ENCODE results near the gene MED27.

MED27 gene

GRCh38 chr9:131824155-131824594 is 255.5 kb downstream of the MED27 start:
- no peaks in the 10 kb centered on the region for H3K4me1 ChIP-seq (ENCODE audit: insufficient read depth, low read length, poor library complexity, severe bottlenecking)
- H3K9me2 ChIP-seq (replicated peaks; ENCODE audit: low read depth, low read length) = no peaks in the 10 kb centered on the region
- no peak overlapping the region for H3K9ac ChIP-seq (ENCODE audit: low read depth, low read length, poor library complexity, severe bottlenecking)
- no peak for TF ChIP-seq EZH2phosphoT487 (IDR thresholded peaks at IDR 0.05; ENCODE audit: borderline replicate concordance)
- no peak for TF ChIP-seq CTCF (conservative IDR thresholded peaks at IDR 0.05; ENCODE audit: low read length)
- no peaks in the 10 kb centered on the region for H3K9me3 ChIP-seq (ENCODE audit: insufficient read depth, low read depth, low read length)
- no peaks in the 10 kb centered on the region for H4K20me1 ChIP-seq (ENCODE audit: insufficient read depth, low read length, poor library complexity, severe bottlenecking)
- H3F3A ChIP-seq (ENCODE audit: low read depth) = no peaks in the 10 kb centered on the region
- no peaks in the 10 kb centered on the region for H3K79me2 ChIP-seq (ENCODE audit: insufficient read depth, low read length)
- no peak overlapping the region for H2AFZ ChIP-seq (ENCODE audit: low read length)
- H3K4me2 ChIP-seq (ENCODE audit: low read depth, low read length, poor library complexity, severe bottlenecking) = no peak overlapping the region
- no peaks in the 10 kb centered on the region for H3K27me3 ChIP-seq (ENCODE audit: insufficient read depth, low read length, poor library complexity, severe bottlenecking)
- no peak overlapping the region for H3K4me3 ChIP-seq (ENCODE audit: low read length, poor library complexity, severe bottlenecking)
- H3K36me3 ChIP-seq (ENCODE audit: insufficient read depth, low read length) = no peaks in the 10 kb centered on the region

GRCh38 chr9:131823701-131824146 is 255.9 kb downstream of the MED27 start:
- H3K4me2 ChIP-seq (ENCODE audit: low read depth, low read length, poor library complexity, severe bottlenecking) = no peak overlapping the region
- H3K9ac ChIP-seq (ENCODE audit: low read depth, low read length, poor library complexity, severe bottlenecking) = no peak overlapping the region
- H3K9me2 ChIP-seq (replicated peaks; ENCODE audit: low read depth, low read length) = no peaks in the 10 kb centered on the region
- no peaks in the 10 kb centered on the region for H3K27me3 ChIP-seq (ENCODE audit: insufficient read depth, low read length, poor library complexity, severe bottlenecking)
- no peak overlapping the region for H2AFZ ChIP-seq (ENCODE audit: low read length)
- H3K4me1 ChIP-seq (ENCODE audit: insufficient read depth, low read length, poor library complexity, severe bottlenecking) = no peaks in the 10 kb centered on the region
- no peaks in the 10 kb centered on the region for H3F3A ChIP-seq (ENCODE audit: low read depth)
- TF ChIP-seq CTCF (conservative IDR thresholded peaks at IDR 0.05; ENCODE audit: low read length) = no peak
- no peak overlapping the region for H3K4me3 ChIP-seq (ENCODE audit: low read length, poor library complexity, severe bottlenecking)
- no peaks in the 10 kb centered on the region for H4K20me1 ChIP-seq (ENCODE audit: insufficient read depth, low read length, poor library complexity, severe bottlenecking)
- H3K9me3 ChIP-seq (ENCODE audit: insufficient read depth, low read depth, low read length) = no peaks in the 10 kb centered on the region
- H3K79me2 ChIP-seq (ENCODE audit: insufficient read depth, low read length) = no peaks in the 10 kb centered on the region
- no peaks in the 10 kb centered on the region for H3K36me3 ChIP-seq (ENCODE audit: insufficient read depth, low read length)

- no peaks in the 10 kb centered on the region for H3K27me3 ChIP-seq (ENCODE audit: insufficient read depth, low read length, poor library complexity, severe bottlenecking)
- H3K9ac ChIP-seq (ENCODE audit: low read depth, low read length, poor library complexity, severe bottlenecking) = no peak overlapping the region
- no peaks in the 10 kb centered on the region for H3F3A ChIP-seq (ENCODE audit: low read depth)
- no peak overlapping the region for H2AFZ ChIP-seq (ENCODE audit: low read length)
- no peaks in the 10 kb centered on the region for H3K9me3 ChIP-seq (ENCODE audit: insufficient read depth, low read depth, low read length)
- no peaks in the 10 kb centered on the region for H3K79me2 ChIP-seq (ENCODE audit: insufficient read depth, low read length)
- H3K9me2 ChIP-seq (replicated peaks; ENCODE audit: low read depth, low read length) = no peaks in the 10 kb centered on the region
- H3K4me2 ChIP-seq (ENCODE audit: low read depth, low read length, poor library complexity, severe bottlenecking) = no peak overlapping the region
- TF ChIP-seq CTCF (conservative IDR thresholded peaks at IDR 0.05; ENCODE audit: low read length) = no peak
- no peak for TF ChIP-seq EZH2phosphoT487 (IDR thresholded peaks at IDR 0.05; ENCODE audit: borderline replicate concordance)
- H4K20me1 ChIP-seq (ENCODE audit: insufficient read depth, low read length, poor library complexity, severe bottlenecking) = no peaks in the 10 kb centered on the region
- no peak overlapping the region for H3K4me3 ChIP-seq (ENCODE audit: low read length, poor library complexity, severe bottlenecking)
- H3K4me1 ChIP-seq (ENCODE audit: insufficient read depth, low read length, poor library complexity, severe bottlenecking) = no peaks in the 10 kb centered on the region
- no peaks in the 10 kb centered on the region for H3K36me3 ChIP-seq (ENCODE audit: insufficient read depth, low read length)
Measured at GRCh38 chr9:131818089-131818488, 261.6 kb downstream of the MED27 start.
